ENCODE results near the gene OR51I2. TPM values are rescaled to one million over a fixed set of nuclear protein-coding genes. Genes with fewer than 3 reads are reported as not detected.

The OR51I2 gene
- total RNA-seq, 1 donor from 2014 or later, result not detected

- intact Hi-C loops (cut with DNase I), result no loop called here
- Histone ChIP-seq H3K4me1 (no peaks in the 10 kb centered on the region), H3K9me3 (no peaks in the 10 kb centered on the region), H3K4me3 (no peak overlapping the region), H3K27me3 (ENCODE audit: low read depth) (no peaks in the 10 kb centered on the region), H3K27ac (no peak overlapping the region), H3K36me3 (no peaks in the 10 kb centered on the region)
- ATAC-seq (no peak), DNase-seq (no peak)
- no peak for TF ChIP-seq CTCF (IDR thresholded peaks at IDR 0.05)
Observed at GRCh38 chr11:5505363-5506048, 56.4 kb downstream of the OR51I2 start.

Other genes starting within 250 kb of the OR51I2 start
- gene OR51V1, start 248.6 kb upstream of the OR51I2 start, total RNA-seq, result not detected
- 323 TPM for gene HBB, start 222.3 kb upstream of the OR51I2 start, total RNA-seq
- not detected for gene HBD, start 214.8 kb upstream of the OR51I2 start, total RNA-seq
- gene HBG1, start 199.5 kb upstream of the OR51I2 start, total RNA-seq, result not detected
- gene HBG2, start 194.5 kb upstream of the OR51I2 start, total RNA-seq, result 0.89 TPM
- gene HBE1, start 179.4 kb upstream of the OR51I2 start, total RNA-seq, result not detected
- gene OR51B4, start 147.4 kb upstream of the OR51I2 start, total RNA-seq, result not detected
- gene OR51B2, start 125.0 kb upstream of the OR51I2 start, total RNA-seq, result not detected
- not detected for gene OR51B5, start 105.8 kb upstream of the OR51I2 start, total RNA-seq
- gene OR51B6, start 97.8 kb upstream of the OR51I2 start, total RNA-seq, result not detected
- gene OR51M1, start 65.5 kb upstream of the OR51I2 start, total RNA-seq, result not detected
- gene OR51Q1, start 27.2 kb upstream of the OR51I2 start, total RNA-seq, result not detected
- gene OR51I1, start 7.8 kb upstream of the OR51I2 start, total RNA-seq, result 0.41 TPM
- gene OR52D1, start 39.4 kb downstream of the OR51I2 start, total RNA-seq, result not detected
- gene UBQLN3, start 60.6 kb downstream of the OR51I2 start, total RNA-seq, result 0.50 TPM
- gene UBQLNL, start 67.4 kb downstream of the OR51I2 start, total RNA-seq, result 1.1 TPM
- gene OR52H1, start 99.2 kb downstream of the OR51I2 start, total RNA-seq, result 0.35 TPM
- gene OR52B6, start 131.6 kb downstream of the OR51I2 start, total RNA-seq, result not detected
- gene TRIM6, start 147.3 kb downstream of the OR51I2 start, total RNA-seq, result 3.7 TPM
- gene TRIM34, start 175.7 kb downstream of the OR51I2 start, total RNA-seq, result 13.7 TPM
- 37.1 TPM for gene TRIM5, start 235.8 kb downstream of the OR51I2 start, total RNA-seq
- 224 TPM for gene TRIM22, start 240.5 kb downstream of the OR51I2 start, total RNA-seq

Data from lower lobe of right lung (tissue), 2 donors.